Suprapubic skin (tissue), 4 donors: Measurements from ENCODE around the gene IFNA14. TPM values are rescaled to one million over a fixed set of nuclear protein-coding genes. Genes with fewer than 3 reads are reported as not detected.
"Not testable (repeated sequence)": the region's sequence is repeated elsewhere in the genome, so short reads cannot be mapped to it uniquely, and the experiment has no call there.

Source experiments
- DNase-seq, 2 donors: peaks; one replicate each; pipeline ENCODE4 v3.0.0-alpha.2; 2019; ENCODE audit warnings: low spot score in 2 of 2
- H3K27ac ChIP-seq: fragments of 200-600 bp; sonication (generic); one replicate; pipeline ENCODE4 v1.5.1; 2019
- H3K27me3 ChIP-seq: fragments of 200-600 bp; sonication (generic); one replicate; pipeline ENCODE4 v1.5.1; 2019
- H3K36me3 ChIP-seq: fragments of 200-600 bp; sonication (generic); one replicate; pipeline ENCODE4 v1.5.1; 2019
- H3K4me1 ChIP-seq: fragments of 200-600 bp; sonication (generic); one replicate; pipeline ENCODE4 v1.5.1; 2019
- H3K4me3 ChIP-seq: fragments of 200-600 bp; sonication (generic); one replicate; pipeline ENCODE4 v1.5.1; 2019; ENCODE audit warnings: mild to moderate bottlenecking
- H3K9me3 ChIP-seq: fragments of 200-600 bp; sonication (generic); one replicate; pipeline ENCODE4 v1.5.1; 2019
- EP300 ChIP-seq: sonication (generic); formaldehyde crosslinking; IDR thresholded peaks from one replicate; pipeline ENCODE4 v1.6.1; 2017; ENCODE audit warnings: antibody characterized with exemption
- POLR2A ChIP-seq, 2 donors: fragments of 450-650 bp; IDR thresholded peaks; one replicate each; pipeline ENCODE4 v1.6.1; 2017; ENCODE audit warnings: antibody characterized with exemption in 2 of 2, mild to moderate bottlenecking in 2 of 2, moderate library complexity in 2 of 2
- POLR2AphosphoS5 ChIP-seq, 3 donors: sonication (generic); formaldehyde crosslinking; IDR thresholded peaks; one replicate each; pipeline ENCODE4 v1.6.1; 2017; ENCODE audit warnings: antibody characterized with exemption in 3 of 3
- WGBS: methylation state at CpG from one replicate; pipeline ENCODE4 v1.1.5; 2018; 5-methylcytosine and 5-hydroxymethylcytosine counted together
- total RNA-seq, 4 donors: library from RNA; depleted of rRNA; stranded (reverse); fragments of >200 nt; gene quantifications; one replicate each; pipeline ENCODE4 v1.1.0, GENCODE V29; 2016
- TF ChIP-seq, protein P1 (sequence below), 2 donors: fragments of 200-600 bp in 1 of 2; fragments of 450-650 bp in 1 of 2; sonication (generic) in 1 of 2; IDR thresholded peaks; one replicate each; pipeline ENCODE4 v1.5.1; 2016 to 2019; ENCODE audit warnings: antibody characterized with exemption in 2 of 2, mild to moderate bottlenecking in 1 of 2, moderate library complexity in 1 of 2

The IFNA14 gene
- total RNA-seq, 4 donors from 2014 or later = not detected

DNA sequence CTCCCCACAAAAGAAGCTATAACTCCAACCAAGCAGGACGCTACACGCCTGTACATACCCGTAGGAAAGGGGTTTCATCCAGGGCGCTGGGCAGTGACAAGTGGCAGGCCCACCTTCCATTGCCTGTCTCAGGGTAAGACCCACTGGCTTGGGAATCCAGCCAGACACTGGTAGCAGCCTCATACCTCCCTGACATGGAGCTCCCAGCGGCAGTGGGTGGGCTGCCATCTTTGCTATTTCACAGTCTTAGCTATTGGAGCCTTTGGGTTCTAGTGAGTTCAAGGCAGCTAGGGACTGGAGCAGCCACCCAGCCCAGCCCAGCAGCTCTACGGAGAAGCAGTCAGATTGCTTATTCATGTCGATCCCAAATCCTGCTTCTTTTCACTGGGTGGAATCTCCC, 29.5 kb downstream of the IFNA14 start:
- WGBS = 96% methylated on average over 7 of the region's 7 CpGs
- H3K36me3 ChIP-seq = no peaks in the 10 kb centered on the region
- H3K4me1 ChIP-seq = no peaks in the 10 kb centered on the region
- H3K27me3 ChIP-seq = no peaks in the 10 kb centered on the region
- H3K4me3 ChIP-seq = no peak overlapping the region
- no peaks in the 10 kb centered on the region for H3K9me3 ChIP-seq
- no peak overlapping the region for H3K27ac ChIP-seq
- no peak for TF ChIP-seq POLR2A (IDR thresholded peaks at IDR 0.05)
- TF ChIP-seq, protein P1, sequence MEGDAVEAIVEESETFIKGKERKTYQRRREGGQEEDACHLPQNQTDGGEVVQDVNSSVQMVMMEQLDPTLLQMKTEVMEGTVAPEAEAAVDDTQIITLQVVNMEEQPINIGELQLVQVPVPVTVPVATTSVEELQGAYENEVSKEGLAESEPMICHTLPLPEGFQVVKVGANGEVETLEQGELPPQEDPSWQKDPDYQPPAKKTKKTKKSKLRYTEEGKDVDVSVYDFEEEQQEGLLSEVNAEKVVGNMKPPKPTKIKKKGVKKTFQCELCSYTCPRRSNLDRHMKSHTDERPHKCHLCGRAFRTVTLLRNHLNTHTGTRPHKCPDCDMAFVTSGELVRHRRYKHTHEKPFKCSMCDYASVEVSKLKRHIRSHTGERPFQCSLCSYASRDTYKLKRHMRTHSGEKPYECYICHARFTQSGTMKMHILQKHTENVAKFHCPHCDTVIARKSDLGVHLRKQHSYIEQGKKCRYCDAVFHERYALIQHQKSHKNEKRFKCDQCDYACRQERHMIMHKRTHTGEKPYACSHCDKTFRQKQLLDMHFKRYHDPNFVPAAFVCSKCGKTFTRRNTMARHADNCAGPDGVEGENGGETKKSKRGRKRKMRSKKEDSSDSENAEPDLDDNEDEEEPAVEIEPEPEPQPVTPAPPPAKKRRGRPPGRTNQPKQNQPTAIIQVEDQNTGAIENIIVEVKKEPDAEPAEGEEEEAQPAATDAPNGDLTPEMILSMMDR (IDR thresholded peaks at IDR 0.05) = no peak
- no peak for TF ChIP-seq EP300
- TF ChIP-seq POLR2AphosphoS5 (IDR thresholded peaks at IDR 0.05) = no peak
- peak; percentile 27 to 55 for DNase-seq

DNA sequence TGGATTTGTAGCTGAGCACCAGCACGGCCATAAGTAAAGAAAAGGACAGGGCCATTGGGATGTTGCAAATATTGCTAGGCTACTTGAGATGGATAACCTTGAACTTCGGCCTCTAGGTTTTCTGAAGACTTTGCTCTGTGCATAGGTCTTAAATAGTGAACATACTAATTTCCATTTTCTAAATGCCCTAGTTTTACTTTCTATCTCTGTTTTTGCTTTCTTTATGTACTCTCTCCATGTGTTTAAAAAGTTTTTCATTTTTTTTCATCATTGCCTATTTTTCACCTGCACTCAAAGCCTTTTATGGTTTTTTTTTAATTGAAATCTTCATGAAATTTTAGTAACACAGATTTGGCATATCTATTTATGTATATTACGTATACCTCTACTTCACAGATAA, 32.8 kb downstream of the IFNA14 start, which contains the start of gene IFNA10:
Gene IFNA10 (minus strand): TSS at position 101 of the 400 bp plus-strand sequence. CDS start 46 bp downstream, at position 55.
- 89% methylated on average over 3 of the region's 3 CpGs for WGBS
- not testable (repeated sequence) for H3K27ac ChIP-seq, H3K9me3 ChIP-seq, H3K4me3 ChIP-seq, H3K4me1 ChIP-seq, H3K36me3 ChIP-seq, H3K27me3 ChIP-seq, DNase-seq

- no peak for DNase-seq
- H3K4me1 ChIP-seq = no peaks in the 10 kb centered on the region
- peaks cover 2% of the 10 kb centered on the region for H3K27me3 ChIP-seq
- no peak overlapping the region for H3K27ac ChIP-seq
- no peaks in the 10 kb centered on the region for H3K9me3 ChIP-seq
- no peak overlapping the region for H3K4me3 ChIP-seq
- H3K36me3 ChIP-seq = no peaks in the 10 kb centered on the region
- TF ChIP-seq POLR2AphosphoS5 (IDR thresholded peaks at IDR 0.05) (no peak), EP300 (no peak), POLR2A (IDR thresholded peaks at IDR 0.05) (no peak)
- TF ChIP-seq, protein P1 (IDR thresholded peaks at IDR 0.05) = no peak
These were observed 34.6 kb downstream of the IFNA14 start for GRCh38 chr9:21205204-21205603.

GRCh38 chr9:21202105-21202504, 37.7 kb downstream of the IFNA14 start, which contains the start of gene IFNA7:
Gene IFNA7, minus strand, starts transcription at chr9:21202205. Its CDS starts 40 bp downstream, at chr9:21202165.
- DNase-seq, H3K9me3 ChIP-seq, H3K27ac ChIP-seq, H3K4me3 ChIP-seq, H3K27me3 ChIP-seq, H3K36me3 ChIP-seq, H3K4me1 ChIP-seq: not testable (repeated sequence)
- 69% methylated on average over 4 of the region's 4 CpGs for WGBS

- not testable (repeated sequence) for H3K27ac ChIP-seq, H3K4me3 ChIP-seq, H3K36me3 ChIP-seq, H3K9me3 ChIP-seq, H3K4me1 ChIP-seq, DNase-seq, H3K27me3 ChIP-seq
- 40% methylated on average over 6 of the region's 6 CpGs for WGBS
- TF ChIP-seq, protein P1 (IDR thresholded peaks at IDR 0.05) = peak in 1 of 2 donors; percentile 32
These were observed 44.7 kb downstream of the IFNA14 start for GRCh38 chr9:21194867-21195776.

Other genes with a start within 250 kb of the IFNA14 start
- 1 to 10 TPM; 1.9 to 4.1 (median 2.9) TPM for gene HACD4, start 208.4 kb downstream of the IFNA14 start, total RNA-seq
- not detected for gene IFNB1, start 162.1 kb downstream of the IFNA14 start, total RNA-seq
- not detected for gene IFNW1, start 98.2 kb downstream of the IFNA14 start, total RNA-seq
- not detected for gene IFNA21, start 73.3 kb downstream of the IFNA14 start, total RNA-seq
- not detected for gene IFNA4, start 52.4 kb downstream of the IFNA14 start, total RNA-seq
- not detected for gene IFNA7, start 37.8 kb downstream of the IFNA14 start, total RNA-seq
- gene IFNA10, start 32.9 kb downstream of the IFNA14 start, total RNA-seq = not detected
- not detected for gene IFNA16, start 22.7 kb downstream of the IFNA14 start, total RNA-seq
- gene IFNA17, start 11.8 kb downstream of the IFNA14 start, total RNA-seq = not detected
- not detected for gene IFNA5, start 65.3 kb upstream of the IFNA14 start, total RNA-seq
- gene KLHL9, start 95.4 kb upstream of the IFNA14 start, total RNA-seq = 10 to 100 TPM; 12.0 to 17.2 (median 13.9) TPM
- gene IFNA6, start 110.9 kb upstream of the IFNA14 start, total RNA-seq = not detected
- not detected for gene IFNA13, start 128.1 kb upstream of the IFNA14 start, total RNA-seq
- gene IFNA2, start 145.4 kb upstream of the IFNA14 start, total RNA-seq = not detected
- not detected for gene IFNA8, start 169.1 kb upstream of the IFNA14 start, total RNA-seq
- not detected for gene IFNA1, start 200.4 kb upstream of the IFNA14 start, total RNA-seq
- gene IFNE, start 242.3 kb upstream of the IFNA14 start, total RNA-seq = not detected